Gastrocnemius medialis (tissue), 4 donors: ENCODE data around the gene AGPS.

Source experiments
- CTCF ChIP-seq, 5 experiments: fragments of 450-650 bp in 3 of 5; fragments of 200-600 bp in 2 of 5; sonication (generic) in 2 of 5; IDR thresholded peaks in 4 of 5; conservative IDR thresholded peaks in 1 of 5; 1 replicate in 4 of 5; 2 replicates in 1 of 5; pipeline ENCODE4 v1.5.1; 2016 to 2019; ENCODE audit warnings: antibody characterized with exemption in 5 of 5, mild to moderate bottlenecking in 3 of 5, moderate library complexity in 3 of 5
- POLR2A ChIP-seq, 2 donors: fragments of 450-650 bp; IDR thresholded peaks; one replicate each; pipeline ENCODE4 v1.6.1; 2017; ENCODE audit warnings: antibody characterized with exemption in 2 of 2, mild to moderate bottlenecking in 2 of 2, moderate library complexity in 2 of 2

DNA sequence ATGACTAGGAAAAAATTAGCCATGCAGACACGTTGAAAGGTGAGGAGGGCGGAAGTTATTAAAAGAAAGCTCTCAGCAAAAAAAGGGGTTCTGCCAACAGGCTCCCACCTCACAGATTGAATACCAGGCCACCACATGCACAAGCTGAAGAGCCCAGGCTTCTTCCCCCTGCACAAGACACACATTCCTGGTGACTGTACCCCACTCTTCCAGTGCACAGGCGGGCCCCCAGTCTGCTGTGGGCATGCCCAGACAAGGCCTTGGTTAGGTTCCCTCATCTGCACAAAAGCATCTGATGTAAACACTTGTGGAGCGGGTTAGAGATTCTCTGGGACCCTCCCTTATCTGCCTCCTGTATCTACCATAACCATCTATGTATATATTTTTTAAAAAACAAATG lies 81.7 kb downstream of the AGPS start:
- TF ChIP-seq CTCF (IDR thresholded peaks at IDR 0.05 in 4 of 5, conservative IDR thresholded peaks at IDR 0.05 in 1 of 5) (no peak), POLR2A (IDR thresholded peaks at IDR 0.05) (no peak)
